Duodenal mucosa (tissue), 2 donors: Measurements from ENCODE around the gene HMCES.
"Not testable (repeated sequence)": the region's sequence is repeated elsewhere in the genome, so short reads cannot be mapped to it uniquely, and the experiment has no call there.

Experiments used
- H3K27ac ChIP-seq: one replicate; pipeline ENCODE4 v1.7.0; 2013; ENCODE audit warnings: low read depth, low read length
- H3K27me3 ChIP-seq, 2 donors: one replicate each; pipeline ENCODE4 v1.7.0; 2013; ENCODE audit warnings: low read length in 2 of 2, control low read depth in 1 of 2; ENCODE audit not compliant: insufficient read depth in 2 of 2, control insufficient read depth in 1 of 2
- H3K36me3 ChIP-seq, 2 donors: one replicate each; pipeline ENCODE4 v1.7.0; 2013; ENCODE audit warnings: low read length in 2 of 2, control low read depth in 1 of 2; ENCODE audit not compliant: insufficient read depth in 2 of 2, control insufficient read depth in 1 of 2
- H3K4me1 ChIP-seq, 2 donors: one replicate each; pipeline ENCODE4 v1.7.0; 2013; ENCODE audit warnings: low read length in 2 of 2, control low read depth in 1 of 2; ENCODE audit not compliant: insufficient read depth in 2 of 2, control insufficient read depth in 1 of 2
- H3K4me3 ChIP-seq, 2 donors: one replicate each; pipeline ENCODE4 v1.7.0; 2013; ENCODE audit warnings: low read length in 2 of 2, low read depth in 1 of 2
- H3K9ac ChIP-seq, 2 donors: one replicate each; pipeline ENCODE4 v1.7.0; 2013; ENCODE audit warnings: low read length in 2 of 2, low read depth in 1 of 2
- H3K9me3 ChIP-seq, 2 donors: one replicate each; pipeline ENCODE4 v1.7.0; 2013; ENCODE audit warnings: low read length in 2 of 2, control low read depth in 1 of 2; ENCODE audit not compliant: control insufficient read depth in 1 of 2

The HMCES gene

GRCh38 chr3:129345971-129346370 is 67.3 kb downstream of the HMCES start:
- no peaks in the 10 kb centered on the region for H3K36me3 ChIP-seq
- no peak overlapping the region for H3K4me3 ChIP-seq
- H3K9me3 ChIP-seq: no peaks in the 10 kb centered on the region
- no peak overlapping the region for H3K9ac ChIP-seq
- peaks cover 0 to 2% of the 10 kb centered on the region in 2 donors for H3K27me3 ChIP-seq
- no peak overlapping the region for H3K27ac ChIP-seq
- H3K4me1 ChIP-seq: peaks cover 7 to 14% of the 10 kb centered on the region in 2 donors

GRCh38 chr3:129346695-129347457 is 68.2 kb downstream of the HMCES start:
- Histone ChIP-seq H3K36me3 (no peaks in the 10 kb centered on the region), H3K9me3 (no peaks in the 10 kb centered on the region), H3K4me3 (no peak overlapping the region), H3K9ac (no peak overlapping the region), H3K27ac (no peak overlapping the region), H3K27me3 (peaks cover 0 to 2% of the 10 kb centered on the region in 2 donors), H3K4me1 (peaks cover 7 to 14% of the 10 kb centered on the region in 2 donors)

DNA sequence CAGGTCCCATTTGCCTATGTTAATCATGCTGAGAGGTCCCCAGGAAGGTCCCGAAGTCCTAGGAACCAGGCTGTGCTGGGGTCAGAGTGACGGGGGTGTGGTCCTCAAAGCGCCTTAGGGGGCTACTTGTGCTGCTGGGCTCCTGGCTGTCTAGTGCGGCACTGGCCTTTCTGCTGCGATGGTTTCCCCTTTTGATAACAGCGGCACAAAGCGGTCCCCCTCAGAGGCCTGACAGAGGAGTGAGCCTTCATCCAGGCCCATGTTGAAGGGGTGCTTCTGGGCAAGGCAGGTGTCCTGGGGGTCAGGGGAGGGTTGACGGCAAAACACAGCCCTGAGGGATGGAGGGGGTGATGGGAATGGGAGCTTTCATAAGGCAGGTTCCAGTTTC is 68.8 kb downstream of the HMCES start:
- H3K27me3 ChIP-seq: peaks cover 0 to 2% of the 10 kb centered on the region in 2 donors
- no peaks in the 10 kb centered on the region for H3K36me3 ChIP-seq
- H3K4me1 ChIP-seq: peaks cover 7 to 14% of the 10 kb centered on the region in 2 donors
- no peaks in the 10 kb centered on the region for H3K9me3 ChIP-seq
- no peak overlapping the region for H3K9ac ChIP-seq
- H3K27ac ChIP-seq: no peak overlapping the region
- H3K4me3 ChIP-seq: no peak overlapping the region

DNA sequence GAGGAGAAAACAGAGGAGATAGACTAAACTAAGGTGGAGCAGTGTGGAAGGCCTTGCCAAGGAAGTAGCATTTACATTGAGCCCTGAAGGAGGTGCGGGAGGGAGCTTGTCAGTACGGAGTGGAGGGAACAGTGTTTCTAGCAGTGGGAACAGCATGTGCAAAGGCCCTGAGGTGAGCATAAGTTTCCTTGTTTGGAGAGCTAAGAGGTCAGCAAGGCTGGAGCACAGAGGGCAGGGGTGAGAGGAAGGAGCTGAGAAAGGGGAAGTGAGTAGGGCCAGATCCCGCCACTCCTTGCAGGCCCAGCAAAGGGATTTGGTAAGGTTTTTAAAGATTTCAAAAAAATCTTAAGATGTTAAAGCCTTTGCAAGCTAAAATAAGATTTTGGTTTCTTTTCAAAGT is 70.1 kb downstream of the HMCES start:
- Histone ChIP-seq H3K27me3 (peaks cover 0 to 2% of the 10 kb centered on the region in 2 donors), H3K27ac (no peak overlapping the region), H3K9me3 (no peaks in the 10 kb centered on the region), H3K4me1 (peaks cover 7 to 14% of the 10 kb centered on the region in 2 donors), H3K4me3 (no peak overlapping the region), H3K9ac (no peak overlapping the region), H3K36me3 (no peaks in the 10 kb centered on the region)

- not testable (repeated sequence) for H3K27ac ChIP-seq, H3K4me3 ChIP-seq, H3K9me3 ChIP-seq, H3K27me3 ChIP-seq, H3K36me3 ChIP-seq, H3K9ac ChIP-seq
- peaks cover 7 to 11% of the 10 kb centered on the region in 2 donors for H3K4me1 ChIP-seq
Observed at GRCh38 chr3:129349169-129349568, 70.5 kb downstream of the HMCES start.

DNA sequence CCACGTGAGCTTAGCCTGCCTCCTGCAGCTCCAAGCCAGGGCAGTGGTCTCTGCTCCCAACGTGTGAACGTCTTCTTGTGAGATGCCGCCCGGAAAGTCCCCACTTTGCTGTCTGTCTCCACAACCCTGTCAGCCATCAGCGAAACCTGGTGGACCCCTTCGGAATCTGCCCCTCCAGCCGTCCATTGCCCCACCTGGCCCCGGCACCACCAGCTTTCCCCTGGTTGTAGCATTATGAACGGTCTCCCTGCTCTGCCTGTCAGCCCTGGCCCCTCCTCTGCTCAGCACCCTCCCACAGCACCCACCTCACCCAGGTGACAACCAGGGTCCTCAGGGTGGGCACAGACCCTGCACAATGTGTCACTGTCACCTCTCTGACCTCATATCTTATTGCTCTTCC is 71.1 kb downstream of the HMCES start:
- Histone ChIP-seq H3K4me3 (no peak overlapping the region), H3K4me1 (peaks cover 7 to 10% of the 10 kb centered on the region in 2 donors), H3K9ac (no peak overlapping the region), H3K9me3 (no peaks in the 10 kb centered on the region), H3K36me3 (no peaks in the 10 kb centered on the region), H3K27ac (no peak overlapping the region), H3K27me3 (no peaks in the 10 kb centered on the region)

GRCh38 chr3:129352045-129352444 is 73.4 kb downstream of the HMCES start:
- no peak overlapping the region for H3K9ac ChIP-seq
- H3K36me3 ChIP-seq: no peaks in the 10 kb centered on the region
- H3K9me3 ChIP-seq: no peaks in the 10 kb centered on the region
- H3K27me3 ChIP-seq: no peaks in the 10 kb centered on the region
- H3K4me1 ChIP-seq: peaks cover 2 to 5% of the 10 kb centered on the region in 2 donors
- H3K4me3 ChIP-seq: no peak overlapping the region
- H3K27ac ChIP-seq: no peak overlapping the region

GRCh38 chr3:129352650-129353588 is 74.2 kb downstream of the HMCES start:
- H3K27me3 ChIP-seq: no peaks in the 10 kb centered on the region
- no peaks in the 10 kb centered on the region for H3K36me3 ChIP-seq
- no peak overlapping the region for H3K4me3 ChIP-seq
- no peaks in the 10 kb centered on the region for H3K4me1 ChIP-seq
- H3K9ac ChIP-seq: no peak overlapping the region
- no peaks in the 10 kb centered on the region for H3K9me3 ChIP-seq
- no peak overlapping the region for H3K27ac ChIP-seq

DNA sequence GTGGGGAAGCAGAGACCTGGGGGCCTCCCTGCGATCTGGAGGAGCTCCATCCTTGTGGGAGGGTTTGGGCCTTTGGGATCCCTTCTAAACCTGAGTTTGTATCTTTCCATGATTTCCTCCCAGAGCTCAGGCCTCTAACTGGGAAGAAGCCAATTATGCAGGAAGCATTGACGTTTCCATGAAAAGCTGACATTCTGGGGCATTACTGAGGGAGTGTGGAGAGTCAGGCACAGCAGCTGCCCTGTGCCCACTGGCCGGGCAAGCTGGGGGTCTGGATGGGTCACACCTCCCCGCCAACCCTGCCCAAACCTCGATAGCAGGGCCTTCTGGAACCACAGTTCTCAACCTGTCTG is 74.9 kb downstream of the HMCES start:
- H3K36me3 ChIP-seq: no peaks in the 10 kb centered on the region
- no peak overlapping the region for H3K9ac ChIP-seq
- H3K4me3 ChIP-seq: no peak overlapping the region
- H3K27ac ChIP-seq: no peak overlapping the region
- H3K27me3 ChIP-seq: no peaks in the 10 kb centered on the region
- no peaks in the 10 kb centered on the region for H3K4me1 ChIP-seq
- H3K9me3 ChIP-seq: no peaks in the 10 kb centered on the region
